HTR-8/SVneo (cell line): Measurements from ENCODE around the gene PLAAT4.
A peak's percentile ranks its signal among the peaks of the same experiment; 100 is the strongest.
"Not testable (repeated sequence)": the region's sequence is repeated elsewhere in the genome, so short reads cannot be mapped to it uniquely, and the experiment has no call there.

Experiments
- DNase-seq: peaks from one replicate; pipeline ENCODE4 v3.0.0; 2011; ENCODE audit warnings: low spot score, mixed read lengths; ENCODE audit not compliant: insufficient read length
- FAIRE-seq: peaks from 2 replicates; lab custom pipeline; 2011; peaks lifted over from hg19 to GRCh38; lab: Jason Lieb, UNC

The PLAAT4 gene

GRCh38 chr11:63564784-63565350 is 28.3 kb downstream of the PLAAT4 start:
- FAIRE-seq (no peak), DNase-seq (no peak)

- FAIRE-seq (no peak), DNase-seq (peak; percentile 50)
Observed at GRCh38 chr11:63567044-63567840, 30.6 kb downstream of the PLAAT4 start.

GRCh38 chr11:63569570-63569969 is 33.0 kb downstream of the PLAAT4 start:
- FAIRE-seq (no peak), DNase-seq (no peak)

- FAIRE-seq, result no peak
- DNase-seq, result no peak
Observed at GRCh38 chr11:63572026-63572688, 35.5 kb downstream of the PLAAT4 start.

- FAIRE-seq (no peak), DNase-seq (no peak)
Observed at GRCh38 chr11:63573881-63574855, 37.6 kb downstream of the PLAAT4 start.

- FAIRE-seq (peak; percentile 9), DNase-seq (no peak)
Observed at GRCh38 chr11:63574856-63575602, 38.4 kb downstream of the PLAAT4 start.

- not testable (repeated sequence) for DNase-seq, FAIRE-seq
Observed at GRCh38 chr11:63578882-63579281, 42.3 kb downstream of the PLAAT4 start.

- not testable (repeated sequence) for DNase-seq, FAIRE-seq
Observed at GRCh38 chr11:63581224-63581623, 44.6 kb downstream of the PLAAT4 start.

- no peak for FAIRE-seq
Observed at GRCh38 chr11:63583357-63583677, 46.7 kb downstream of the PLAAT4 start.

GRCh38 chr11:63586451-63587166 is 50.0 kb downstream of the PLAAT4 start:
- FAIRE-seq (no peak), DNase-seq (no peak)

More at GRCh38 chr11:63583357-63583677, 46.7 kb downstream of the PLAAT4 start:
- DNase-seq, result no peak

- DNase-seq, result no peak
- no peak for FAIRE-seq
Observed at GRCh38 chr11:63589000-63589399, 52.4 kb downstream of the PLAAT4 start.

- DNase-seq, result no peak
- FAIRE-seq, result no peak
Observed at GRCh38 chr11:63590024-63590788, 53.6 kb downstream of the PLAAT4 start.

GRCh38 chr11:63592975-63593395 is 56.4 kb downstream of the PLAAT4 start:
- FAIRE-seq, result peak; percentile 16

GRCh38 chr11:63595296-63595695 is 58.7 kb downstream of the PLAAT4 start:
- FAIRE-seq (no peak), DNase-seq (no peak)

More at GRCh38 chr11:63592975-63593395, 56.4 kb downstream of the PLAAT4 start:
- DNase-seq, result no peak
